IMR-90 (cell line): ENCODE measurements around the gene PPP1R9A. TPM values are rescaled to one million over a fixed set of nuclear protein-coding genes. Genes with fewer than 3 reads are reported as not detected.

Experiments
- ATAC-seq: fragments of 200-7000 bp; cut with Tn5 transposase; 2 replicates; pipeline ENCODE4 v1.9.1; 2020; ENCODE audit warnings: low read depth, mild to moderate bottlenecking, moderate library complexity
- BruUV-seq: library from RNA; stranded (reverse); fragments of 400-500 nt; replicated peaks from 2 replicates; lab custom pipeline; 2021; lab: Mats Ljungman, UMichigan
- CTCF ChIA-PET: fragments of 300-600 bp; formaldehyde crosslinking; extraction: SDS; loops from one replicate; lab custom pipeline; 2021; ENCODE audit warnings: antibody characterized with exemption; lab: Yijun Ruan, JAX
- POLR2A ChIA-PET: fragments of 300-600 bp; sonication (Branson Sonifier 250); formaldehyde crosslinking; loops from one replicate; lab custom pipeline; 2022; ENCODE audit warnings: antibody characterized with exemption; ENCODE audit not compliant: unreplicated experiment; lab: Charles Lee
- DNase-seq: peaks from one replicate; pipeline ENCODE4 v3.0.0; 2013
- H2AFZ ChIP-seq: replicated peaks from 2 replicates; pipeline ENCODE3; 2013; ENCODE audit warnings: low read length, mild to moderate bottlenecking; ENCODE audit not compliant: poor library complexity
- H2AK5ac ChIP-seq: 2 replicates; pipeline ENCODE4 v1.6.1; 2013; ENCODE audit warnings: low read depth, low read length, inconsistent platforms
- H2AK9ac ChIP-seq: replicated peaks from 2 replicates; pipeline ENCODE3; 2013; ENCODE audit warnings: mild to moderate bottlenecking, low read depth, low read length, moderate library complexity; ENCODE audit not compliant: poor library complexity
- H2BK120ac ChIP-seq: 2 replicates; pipeline ENCODE4 v1.6.1; 2013; ENCODE audit warnings: low read depth, low read length, inconsistent platforms
- H2BK15ac ChIP-seq: 3 replicates; pipeline ENCODE4 v1.6.1; 2013; ENCODE audit warnings: low read depth, low read length, inconsistent platforms
- H2BK20ac ChIP-seq: 2 replicates; pipeline ENCODE4 v1.6.1; 2013; ENCODE audit warnings: low read depth, mild to moderate bottlenecking, inconsistent platforms, low read length, moderate library complexity
- H2BK5ac ChIP-seq: 2 replicates; pipeline ENCODE4 v1.6.1; 2013; ENCODE audit warnings: mild to moderate bottlenecking, low read depth, low read length, inconsistent platforms; ENCODE audit not compliant: poor library complexity, severe bottlenecking
- H3K14ac ChIP-seq: replicated peaks from 2 replicates; pipeline ENCODE4 v1.6.1; 2013; ENCODE audit warnings: low read depth, low read length, inconsistent platforms
- H3K18ac ChIP-seq: 2 replicates; pipeline ENCODE4 v1.6.1; 2013; ENCODE audit warnings: low read depth, low read length, control low read depth
- H3K23ac ChIP-seq: 2 replicates; pipeline ENCODE4 v1.6.1; 2013; ENCODE audit warnings: low read depth, low read length, inconsistent platforms
- H3K27ac ChIP-seq: 2 replicates; pipeline ENCODE4 v1.5.1; 2013; ENCODE audit warnings: mild to moderate bottlenecking, control low read depth, low read length; ENCODE audit not compliant: insufficient read depth
- H3K27me3 ChIP-seq: 2 replicates; pipeline ENCODE4 v1.6.1; 2013; ENCODE audit warnings: low read length; ENCODE audit not compliant: control insufficient read depth, insufficient read depth
- H3K36me3 ChIP-seq: 2 replicates; pipeline ENCODE4 v1.6.1; 2013; ENCODE audit warnings: low read length, mixed read lengths; ENCODE audit not compliant: control insufficient read depth, insufficient read depth
- H3K4ac ChIP-seq: 2 replicates; pipeline ENCODE4 v1.6.1; 2013; ENCODE audit warnings: low read depth, low read length, inconsistent platforms
- H3K4me1 ChIP-seq: 2 replicates; pipeline ENCODE4 v1.6.1; 2013; ENCODE audit warnings: low read length, mixed read lengths; ENCODE audit not compliant: control insufficient read depth, insufficient read depth
- H3K4me2 ChIP-seq: 2 replicates; pipeline ENCODE4 v1.6.1; 2013; ENCODE audit warnings: low read depth, mild to moderate bottlenecking, control low read depth, low read length, moderate library complexity
- H3K4me3 ChIP-seq: 2 replicates; pipeline ENCODE4 v1.5.1; 2013; ENCODE audit warnings: low read depth, mild to moderate bottlenecking, control low read depth, low read length, moderate library complexity; ENCODE audit not compliant: insufficient read depth
- H3K56ac ChIP-seq: 2 replicates; pipeline ENCODE4 v1.6.1; 2013; ENCODE audit warnings: low read length, inconsistent platforms; ENCODE audit not compliant: insufficient read depth; ENCODE audit errors: extremely low read depth
- H3K79me1 ChIP-seq, 2 experiments: 2 replicates each; pipeline ENCODE4 v1.6.1; 2013; ENCODE audit warnings: low read length in 2 of 2, inconsistent platforms in 1 of 2, low read depth in 1 of 2
- H3K9ac ChIP-seq: 2 replicates; pipeline ENCODE4 v1.6.1; 2013; ENCODE audit warnings: low read depth, low read length, control low read depth
- H3K9me1 ChIP-seq: 2 replicates; pipeline ENCODE4 v1.6.1; 2013; ENCODE audit warnings: low read length, inconsistent platforms; ENCODE audit not compliant: insufficient read depth
- H3K9me3 ChIP-seq: 2 replicates; pipeline ENCODE4 v1.6.1; 2013; ENCODE audit warnings: low read length; ENCODE audit not compliant: control insufficient read depth, insufficient read depth
- H4K20me1 ChIP-seq: 2 replicates; pipeline ENCODE4 v1.6.1; 2013; ENCODE audit warnings: low read length, inconsistent platforms; ENCODE audit not compliant: insufficient read depth
- H4K5ac ChIP-seq: 2 replicates; pipeline ENCODE4 v1.6.1; 2013; ENCODE audit warnings: mild to moderate bottlenecking, low read depth, low read length, control low read depth
- H4K8ac ChIP-seq, 2 experiments: 2 replicates each; pipeline ENCODE4 v1.6.1; 2013; ENCODE audit warnings: low read depth in 2 of 2, low read length in 2 of 2, control low read depth in 1 of 2, inconsistent platforms in 1 of 2
- H4K91ac ChIP-seq: 2 replicates; pipeline ENCODE4 v1.6.1; 2013; ENCODE audit warnings: low read depth, low read length, inconsistent platforms; ENCODE audit not compliant: insufficient read depth
- BHLHE40 ChIP-seq: fragments of 150-350 bp; IDR thresholded peaks from 2 replicates; pipeline ENCODE4 v1.6.1; 2016; ENCODE audit warnings: mild to moderate bottlenecking, low read depth, low read length
- CEBPB ChIP-seq: IDR thresholded peaks from 2 replicates; pipeline ENCODE4 v1.6.1; 2012; ENCODE audit warnings: low read depth, low read length, improper control_type of control experiment
- CHD1 ChIP-seq: IDR thresholded peaks from 2 replicates; pipeline ENCODE4 v1.6.1; 2012; ENCODE audit warnings: low read depth, low read length, improper control_type of control experiment
- CTCF ChIP-seq: conservative IDR thresholded peaks from 2 replicates; pipeline ENCODE4 v1.5.1; 2012; ENCODE audit warnings: mild to moderate bottlenecking, low read depth, low read length, improper control_type of control experiment
- ELK1 ChIP-seq: fragments of 150-350 bp; IDR thresholded peaks from 2 replicates; pipeline ENCODE4 v1.6.1; 2016; ENCODE audit warnings: low read depth, mild to moderate bottlenecking, low read length, moderate library complexity, borderline replicate concordance
- FOS ChIP-seq: fragments of 150-350 bp; IDR thresholded peaks from 2 replicates; pipeline ENCODE4 v1.6.1; 2016; ENCODE audit warnings: low read depth, low read length
- MAFK ChIP-seq: IDR thresholded peaks from 2 replicates; pipeline ENCODE4 v1.6.1; 2012; ENCODE audit warnings: low read depth, low read length, improper control_type of control experiment
- MAZ ChIP-seq: IDR thresholded peaks from 2 replicates; pipeline ENCODE4 v1.6.1; 2012; ENCODE audit warnings: low read depth, mild to moderate bottlenecking, low read length, improper control_type of control experiment, moderate library complexity, borderline replicate concordance
- MXI1 ChIP-seq: IDR thresholded peaks from 2 replicates; pipeline ENCODE4 v1.6.1; 2012; ENCODE audit warnings: low read depth, mild to moderate bottlenecking, low read length, moderate library complexity, borderline replicate concordance
- NFE2L2 ChIP-seq: fragments of 150-350 bp; IDR thresholded peaks from 2 replicates; pipeline ENCODE4 v1.6.1; 2016; ENCODE audit warnings: low read depth, mild to moderate bottlenecking, low read length
- POLR2A ChIP-seq: IDR thresholded peaks from 2 replicates; pipeline ENCODE4 v1.6.1; 2012; ENCODE audit warnings: mild to moderate bottlenecking, low read depth, low read length
- RAD21 ChIP-seq: IDR thresholded peaks from 2 replicates; pipeline ENCODE4 v1.6.1; 2012; ENCODE audit warnings: low read length, improper control_type of control experiment
- RCOR1 ChIP-seq: IDR thresholded peaks from 2 replicates; pipeline ENCODE4 v1.6.1; 2012; ENCODE audit warnings: mild to moderate bottlenecking, low read length, improper control_type of control experiment; ENCODE audit not compliant: insufficient replicate concordance
- RFX5 ChIP-seq: IDR thresholded peaks from 2 replicates; pipeline ENCODE4 v1.8.0; 2012; ENCODE audit warnings: low read depth, mild to moderate bottlenecking, low read length, moderate library complexity
- SMC3 ChIP-seq: fragments of 150-350 bp; IDR thresholded peaks from 2 replicates; pipeline ENCODE4 v1.6.1; 2016; ENCODE audit warnings: low read depth, mild to moderate bottlenecking, antibody characterized with exemption, low read length, moderate library complexity
- dilution Hi-C: fragments of 300-500 bp; cut with HindIII; formaldehyde crosslinking; loops from one replicate; pipeline ENCODE4 v1.14.3; 2018; ENCODE audit warnings: low sequenced_read_pairs; ENCODE audit not compliant: unreplicated experiment
- in situ Hi-C: fragments of 300-500 bp; cut with MboI; formaldehyde crosslinking; loops from 3 replicates; pipeline ENCODE4 v1.14.3; 2019; ENCODE audit warnings: low sequenced_read_pairs, inconsistent platforms, mixed read lengths
- intact Hi-C: fragments of 100-400 bp; cut with micrococcal nuclease; formaldehyde crosslinking; loops from 2 replicates; pipeline ENCODE4 v1.10.0; 2022
- polyA plus RNA-seq, 3 experiments: library from polyadenylated mRNA; depleted of rRNA; stranded (reverse); fragments of >200 nt; gene quantifications; 2 replicates each; pipeline ENCODE4 v1.2.3, GENCODE V29; 2012; ENCODE audit warnings: low replicate concordance in 1 of 3
- total RNA-seq: library from RNA; depleted of rRNA; stranded (reverse); fragments of >200 nt; gene quantifications from 2 replicates; pipeline ENCODE4 v1.2.3, GENCODE V29; 2012
- TF ChIP-seq, protein P1 (sequence below): fragments of 150-350 bp; IDR thresholded peaks from 2 replicates; pipeline ENCODE4 v1.6.1; 2017; ENCODE audit warnings: mild to moderate bottlenecking, antibody characterized with exemption, low read length, low read depth

Gene PPP1R9A
- total and polyA plus RNA-seq, 2 of the 4 experiments (the other 2 are of a cell fraction), result not detected

GRCh38 chr7:95113590-95113989 is 206.2 kb downstream of the PPP1R9A start:
- H3K9ac ChIP-seq, result no peak overlapping the region
- H3K9me3 ChIP-seq, result no peaks in the 10 kb centered on the region
- H4K5ac ChIP-seq, result no peak overlapping the region
- H3K4me1 ChIP-seq, result no peaks in the 10 kb centered on the region
- no peak overlapping the region for H2AFZ ChIP-seq
- ATAC-seq (no peak), DNase-seq (no peak)
- no peak overlapping the region for H2BK20ac ChIP-seq
- H3K27ac ChIP-seq, result no peak overlapping the region
- H3K23ac ChIP-seq, result no peak overlapping the region
- BruUV-seq, result no TSS peak
- no peak overlapping the region for H3K4me3 ChIP-seq
- H3K36me3 ChIP-seq, result no peaks in the 10 kb centered on the region
- no peak overlapping the region for H4K8ac ChIP-seq
- no peaks in the 10 kb centered on the region for H3K9me1 ChIP-seq
- no peak overlapping the region for H2BK5ac ChIP-seq
- no peak overlapping the region for H3K4ac ChIP-seq
- H4K91ac ChIP-seq, result no peak overlapping the region
- dilution Hi-C loops, result no loop called here
- H2BK15ac ChIP-seq, result no peak overlapping the region
- H2BK120ac ChIP-seq, result no peak overlapping the region
- no peak overlapping the region for H3K56ac ChIP-seq
- TF ChIP-seq MAFK (no peak), FOS (no peak), NFE2L2 (no peak), MXI1 (no peak), BHLHE40 (no peak), CHD1 (no peak), ELK1 (no peak), CTCF (no peak), MAZ (no peak), RCOR1 (no peak), SMC3 (no peak), POLR2A (no peak), CEBPB (no peak), RFX5 (no peak), RAD21 (no peak)
- TF ChIP-seq, protein P1, sequence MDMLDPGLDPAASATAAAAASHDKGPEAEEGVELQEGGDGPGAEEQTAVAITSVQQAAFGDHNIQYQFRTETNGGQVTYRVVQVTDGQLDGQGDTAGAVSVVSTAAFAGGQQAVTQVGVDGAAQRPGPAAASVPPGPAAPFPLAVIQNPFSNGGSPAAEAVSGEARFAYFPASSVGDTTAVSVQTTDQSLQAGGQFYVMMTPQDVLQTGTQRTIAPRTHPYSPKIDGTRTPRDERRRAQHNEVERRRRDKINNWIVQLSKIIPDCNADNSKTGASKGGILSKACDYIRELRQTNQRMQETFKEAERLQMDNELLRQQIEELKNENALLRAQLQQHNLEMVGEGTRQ, result no peak
- no peaks in the 10 kb centered on the region for H3K79me1 ChIP-seq
- H2AK5ac ChIP-seq, result no peak overlapping the region
- no peak overlapping the region for H3K4me2 ChIP-seq
- intact Hi-C loops, result no loop called here
- H4K20me1 ChIP-seq, result no peaks in the 10 kb centered on the region
- no peak overlapping the region for H2AK9ac ChIP-seq
- H3K14ac ChIP-seq, result no peak overlapping the region
- no peak overlapping the region for H3K18ac ChIP-seq
- ChIA-PET POLR2A (no interaction called here), CTCF (interaction anchor here (0.7 kb wide), 1 partner anchor 215 kb away, joined by 3 read pairs; no protein-coding TSS in a partner anchor)
- no peaks in the 10 kb centered on the region for H3K27me3 ChIP-seq
- in situ Hi-C loops, result no loop called here
